ENCODE data around the gene ALK.

The ALK gene

GRCh38 chr2:29336341-29337241 lies 584.8 kb downstream of the ALK start:
- DNase-seq (ENCODE audit: low read depth): no peak
- no peak overlapping the region for H3K4me3 ChIP-seq (ENCODE audit: low read depth, low read length)
- TF ChIP-seq MYC (IDR thresholded peaks at IDR 0.05; ENCODE audit: low read depth, low read length): no peak
- no peak for TF ChIP-seq MAX (IDR thresholded peaks at IDR 0.05; ENCODE audit: low read depth, low read length)
- no peak for TF ChIP-seq POLR2A (IDR thresholded peaks at IDR 0.05; ENCODE audit: extremely low read depth, insufficient read length)
- no peak for TF ChIP-seq CTCF (IDR thresholded peaks at IDR 0.05; ENCODE audit: low read depth, low read length)

DNA sequence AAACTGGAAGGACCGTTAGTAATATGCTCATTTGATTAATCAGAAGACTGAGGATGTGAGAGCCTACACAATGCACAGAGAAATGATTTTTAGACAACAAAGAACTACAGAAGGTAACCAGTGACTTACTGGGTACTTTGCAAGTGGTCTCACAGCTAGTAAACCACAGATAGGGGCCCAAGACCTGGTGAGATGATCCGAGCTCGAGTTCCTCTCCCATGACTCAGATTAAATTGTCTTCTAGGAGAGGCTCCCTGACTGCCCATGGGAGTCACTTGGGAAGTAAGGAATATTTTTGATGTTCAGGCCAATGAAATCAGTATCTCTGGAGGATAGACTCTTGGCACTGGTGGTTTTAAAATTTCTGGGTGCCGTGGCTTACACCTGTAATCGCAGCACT lies 586.0 kb downstream of the ALK start:
- no peak for DNase-seq (ENCODE audit: low read depth)
- TF ChIP-seq POLR2A (IDR thresholded peaks at IDR 0.05; ENCODE audit: extremely low read depth, insufficient read length) (no peak), MAX (IDR thresholded peaks at IDR 0.05; ENCODE audit: low read depth, low read length) (no peak), MYC (IDR thresholded peaks at IDR 0.05; ENCODE audit: low read depth, low read length) (no peak), CTCF (IDR thresholded peaks at IDR 0.05; ENCODE audit: low read depth, low read length) (no peak)

DNA sequence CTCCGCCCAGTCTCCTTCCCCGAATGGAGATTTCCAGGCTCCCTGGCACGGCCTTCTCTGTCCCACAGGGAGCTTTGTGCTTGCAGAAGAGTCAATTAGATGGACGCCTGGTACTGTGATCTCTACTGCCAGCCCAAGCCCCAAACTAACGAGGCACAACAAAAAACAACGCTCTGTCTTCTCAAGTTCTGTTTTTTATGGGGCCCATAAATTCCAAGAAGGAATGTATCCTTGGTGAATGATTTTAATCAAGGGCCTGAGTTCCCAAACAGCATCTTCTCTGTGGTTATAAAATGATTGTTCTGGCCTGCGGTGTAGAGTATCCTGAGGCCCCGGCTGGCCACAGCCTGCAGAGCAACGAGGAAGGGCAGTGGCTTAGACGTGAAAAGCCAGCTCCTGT lies 586.7 kb downstream of the ALK start:
- no peak for DNase-seq (ENCODE audit: low read depth)
- no peak for TF ChIP-seq MYC (IDR thresholded peaks at IDR 0.05; ENCODE audit: low read depth, low read length)
- TF ChIP-seq CTCF (IDR thresholded peaks at IDR 0.05; ENCODE audit: low read depth, low read length): no peak
- no peak for TF ChIP-seq MAX (IDR thresholded peaks at IDR 0.05; ENCODE audit: low read depth, low read length)
- TF ChIP-seq POLR2A (IDR thresholded peaks at IDR 0.05; ENCODE audit: extremely low read depth, insufficient read length): no peak
- H3K4me3 ChIP-seq (ENCODE audit: low read depth, low read length): no peak overlapping the region

More for the DNA sequence above, 586.0 kb downstream of the ALK start:
- no peak overlapping the region for H3K4me3 ChIP-seq (ENCODE audit: low read depth, low read length)

GRCh38 chr2:29332540-29332939 lies 588.8 kb downstream of the ALK start:
- no peak overlapping the region for H3K4me3 ChIP-seq (ENCODE audit: low read depth, low read length)
- DNase-seq (ENCODE audit: low read depth): no peak
- TF ChIP-seq POLR2A (IDR thresholded peaks at IDR 0.05; ENCODE audit: extremely low read depth, insufficient read length) (no peak), MYC (IDR thresholded peaks at IDR 0.05; ENCODE audit: low read depth, low read length) (no peak), CTCF (IDR thresholded peaks at IDR 0.05; ENCODE audit: low read depth, low read length) (no peak), MAX (IDR thresholded peaks at IDR 0.05; ENCODE audit: low read depth, low read length) (no peak)

DNA sequence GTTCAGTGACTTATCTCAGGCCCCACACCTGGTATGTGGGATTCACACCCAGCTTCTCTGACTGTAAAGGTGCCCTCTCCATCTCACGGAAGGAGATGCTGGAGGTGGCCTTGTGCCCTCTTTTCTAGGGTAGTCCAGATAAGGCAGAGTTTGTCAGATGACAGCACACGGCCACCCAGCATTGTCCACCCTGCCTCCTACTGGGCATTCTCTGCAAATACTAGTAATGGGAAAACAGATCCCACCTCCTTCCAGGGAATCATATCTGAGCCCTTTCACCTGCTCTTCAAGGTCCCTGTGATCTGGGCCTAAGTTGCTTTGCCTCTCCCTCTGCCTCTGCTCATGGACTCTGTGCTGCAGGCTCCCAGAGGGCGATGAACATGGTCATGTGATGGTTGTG lies 591.5 kb downstream of the ALK start:
- DNase-seq (ENCODE audit: low read depth): no peak
- TF ChIP-seq CTCF (IDR thresholded peaks at IDR 0.05; ENCODE audit: low read depth, low read length) (peak; percentile 39), MAX (IDR thresholded peaks at IDR 0.05; ENCODE audit: low read depth, low read length) (no peak), MYC (IDR thresholded peaks at IDR 0.05; ENCODE audit: low read depth, low read length) (no peak), POLR2A (IDR thresholded peaks at IDR 0.05; ENCODE audit: extremely low read depth, insufficient read length) (no peak)
- no peak overlapping the region for H3K4me3 ChIP-seq (ENCODE audit: low read depth, low read length)

All from NB4 (cell line).